GM10248 (cell line): ENCODE measurements around the gene GPRASP3.
A peak's percentile ranks its signal among the peaks of the same experiment; 100 is the strongest.
"Not testable (repeated sequence)": the region's sequence is repeated elsewhere in the genome, so short reads cannot be mapped to it uniquely, and the experiment has no call there.

Experiments used
- CTCF ChIA-PET: fragments of 300-600 bp; sonication (Branson Sonifier 250); formaldehyde crosslinking; extraction: SDS; loops from one replicate; lab custom pipeline; 2021; ENCODE audit warnings: antibody characterized with exemption; lab: Yijun Ruan, JAX
- POLR2A ChIA-PET: fragments of 350-650 bp; sonication (Branson Sonifier 250); formaldehyde crosslinking; extraction: SDS; loops from one replicate; lab custom pipeline; 2020; ENCODE audit warnings: antibody characterized with exemption; lab: Yijun Ruan, JAX
- DNase-seq: peaks from one replicate; pipeline ENCODE4 v3.0.0; 2012; ENCODE audit errors: extremely low spot score
- CTCF ChIP-seq: IDR thresholded peaks from 2 replicates; pipeline ENCODE4 v1.5.1; 2012; ENCODE audit warnings: mild to moderate bottlenecking, low read depth; ENCODE audit errors: extremely low read depth, missing control alignments, control extremely low read depth

Gene GPRASP3, protein sequence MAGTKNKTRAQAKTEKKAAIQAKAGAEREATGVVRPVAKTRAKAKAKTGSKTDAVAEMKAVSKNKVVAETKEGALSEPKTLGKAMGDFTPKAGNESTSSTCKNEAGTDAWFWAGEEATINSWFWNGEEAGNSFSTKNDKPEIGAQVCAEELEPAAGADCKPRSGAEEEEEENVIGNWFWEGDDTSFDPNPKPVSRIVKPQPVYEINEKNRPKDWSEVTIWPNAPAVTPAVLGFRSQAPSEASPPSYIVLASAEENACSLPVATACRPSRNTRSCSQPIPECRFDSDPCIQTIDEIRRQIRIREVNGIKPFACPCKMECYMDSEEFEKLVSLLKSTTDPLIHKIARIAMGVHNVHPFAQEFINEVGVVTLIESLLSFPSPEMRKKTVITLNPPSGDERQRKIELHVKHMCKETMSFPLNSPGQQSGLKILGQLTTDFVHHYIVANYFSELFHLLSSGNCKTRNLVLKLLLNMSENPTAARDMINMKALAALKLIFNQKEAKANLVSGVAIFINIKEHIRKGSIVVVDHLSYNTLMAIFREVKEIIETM

DNA sequence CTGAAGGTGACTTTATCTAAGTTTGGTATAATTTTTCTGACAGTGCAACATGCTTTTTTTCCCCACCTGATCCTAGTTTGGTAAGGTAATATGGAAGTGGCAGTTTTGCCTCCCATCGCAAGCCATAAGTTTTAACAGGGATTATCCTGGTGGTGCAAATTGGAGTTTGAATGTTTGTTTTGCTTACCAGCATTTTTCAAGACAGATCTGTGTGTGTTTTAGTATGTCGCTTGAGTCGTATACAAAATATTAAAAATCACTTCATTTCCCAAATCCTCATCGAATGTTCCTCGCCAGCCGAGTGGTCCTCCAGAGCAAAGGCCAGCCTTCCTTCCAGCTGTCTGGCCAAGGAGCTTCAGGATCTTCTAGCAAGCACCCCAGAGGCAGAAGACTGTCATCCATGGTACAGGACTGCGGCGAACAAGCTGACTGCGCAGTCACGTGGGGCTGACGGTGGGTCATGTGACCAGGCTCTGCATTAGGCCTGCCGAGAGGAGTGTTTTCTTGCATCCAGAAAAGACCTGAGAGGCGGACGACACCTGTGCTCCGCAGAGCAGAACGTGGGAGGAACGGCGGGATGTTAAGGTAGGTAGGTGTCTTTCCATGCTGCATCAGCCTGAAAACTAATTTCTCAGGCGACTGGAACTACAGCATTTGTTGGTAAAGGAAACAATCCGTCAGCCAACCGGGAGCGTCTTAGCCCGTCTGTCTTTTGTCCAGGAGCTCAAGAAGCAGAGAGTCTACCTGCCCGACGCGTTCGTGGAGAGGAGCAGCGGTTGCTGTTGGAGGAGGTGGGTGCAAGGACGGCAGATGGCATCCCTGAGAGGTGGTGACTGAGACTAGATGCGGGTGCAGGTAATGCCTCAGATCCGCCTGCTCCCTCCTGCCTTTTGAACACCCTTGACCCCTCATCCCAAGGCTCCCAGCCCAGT is at the start of gene GPRASP3:
Gene GPRASP3 (plus strand): TSS at position 507 of the 932 bp plus-strand sequence. CDS start 28,253 bp downstream, outside the sequence.
- TF ChIP-seq CTCF, result no peak
- POLR2A ChIA-PET, result no interaction called here
- DNase-seq, result peak; percentile 65
- CTCF ChIA-PET, result no interaction called here

GRCh38 chrX:102672856-102673255 is 47.7 kb upstream of the GPRASP3 start:
- ChIA-PET CTCF (no interaction called here), POLR2A (no interaction called here)
- TF ChIP-seq CTCF, result no peak
- no peak for DNase-seq

- DNase-seq, CTCF ChIA-PET, POLR2A ChIA-PET: not testable (repeated sequence)
These were observed 43.1 kb upstream of the GPRASP3 start for GRCh38 chrX:102677479-102677878.

DNA sequence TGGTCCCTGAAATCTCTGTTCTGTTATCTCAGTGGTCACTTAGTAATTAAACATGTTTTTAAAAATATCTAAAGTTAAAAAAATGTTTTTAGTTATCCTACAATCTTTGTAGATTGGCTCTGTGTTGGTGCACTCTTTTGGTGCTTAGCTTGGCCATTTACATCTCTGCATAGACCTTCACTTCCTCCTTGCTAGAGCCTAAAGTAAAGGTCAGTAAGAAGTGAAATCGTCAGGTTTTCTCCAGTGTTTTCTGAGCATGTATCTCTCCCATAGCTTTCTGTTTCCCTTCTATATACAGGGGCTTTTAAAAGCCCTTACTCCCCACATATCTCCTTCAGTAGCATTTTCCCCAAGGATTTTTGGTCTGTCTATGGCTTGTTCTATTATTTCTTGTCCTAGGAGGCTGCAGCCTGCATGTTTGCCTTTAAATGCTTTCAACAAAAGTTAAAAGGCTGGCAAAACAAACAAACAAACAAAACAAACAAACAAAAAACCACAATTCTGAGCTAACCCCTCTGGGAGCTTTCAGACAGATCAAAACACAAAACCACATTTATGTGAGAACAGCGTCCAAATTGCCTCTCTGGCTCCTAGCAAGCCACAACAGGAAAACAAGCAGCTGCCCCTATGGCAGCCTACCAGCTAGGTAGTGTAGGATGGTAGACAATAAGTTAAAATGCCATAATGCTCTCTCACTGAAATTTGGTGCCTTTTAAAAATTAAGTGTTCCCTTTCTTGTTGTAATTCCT is 35.6 kb upstream of the GPRASP3 start:
- CTCF ChIA-PET, result no interaction called here

DNA sequence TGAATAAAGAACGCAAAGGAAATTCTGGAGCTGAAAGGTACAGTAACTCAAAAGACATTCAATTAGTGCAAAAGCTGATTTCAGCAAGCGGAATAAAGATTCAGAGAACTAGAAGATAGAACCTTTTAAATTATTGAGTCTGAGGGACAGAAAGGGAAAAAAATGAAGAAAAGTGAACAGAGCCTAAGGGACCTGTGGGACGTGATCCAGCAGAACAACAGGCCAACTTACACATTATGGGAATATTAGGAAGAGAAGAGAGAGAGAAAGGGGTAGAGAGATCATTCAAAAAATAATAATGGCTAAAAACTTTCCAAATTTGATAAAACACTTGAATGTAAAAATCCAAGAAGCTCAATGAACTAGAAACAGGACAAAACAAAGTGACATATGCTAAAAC is 25.8 kb upstream of the GPRASP3 start:
- CTCF ChIA-PET, result interaction anchor here (1.7 kb wide), 1 partner anchor 24 kb away, joined by 4 read pairs; no protein-coding TSS in a partner anchor
- POLR2A ChIA-PET, result no interaction called here

More for the DNA sequence above, 35.6 kb upstream of the GPRASP3 start:
- no peak for DNase-seq
- no peak for TF ChIP-seq CTCF
- POLR2A ChIA-PET, result no interaction called here

DNA sequence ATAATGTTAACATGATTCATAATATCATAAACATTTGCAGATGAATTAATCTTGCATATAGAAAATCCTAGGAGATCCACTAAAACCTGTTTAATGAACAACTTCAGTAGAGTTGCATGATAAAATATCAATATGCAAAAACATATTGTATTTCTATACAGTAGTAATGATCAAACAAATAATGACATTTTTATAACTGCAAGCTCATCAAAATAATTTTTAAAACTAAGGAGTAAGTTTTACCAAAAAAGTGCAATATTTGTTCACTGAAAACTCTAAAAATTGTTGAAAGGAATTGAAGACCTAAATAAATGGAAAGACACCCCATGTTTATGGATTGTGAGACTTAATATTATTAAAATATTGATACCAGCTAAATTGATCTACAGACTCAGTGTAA is 24.2 kb upstream of the GPRASP3 start:
- DNase-seq, result no peak
- POLR2A ChIA-PET, result no interaction called here
- CTCF ChIA-PET, result no interaction called here
- TF ChIP-seq CTCF, result no peak

More for the DNA sequence above, 25.8 kb upstream of the GPRASP3 start:
- TF ChIP-seq CTCF, result no peak
- DNase-seq, result no peak
